Measurements from ENCODE around the gene CENPE.

GRCh38 chr4:103197765-103198110, 405 bp downstream of the CENPE start:
- TF ChIP-seq POLR2AphosphoS5 (IDR thresholded peaks at IDR 0.05; ENCODE audit: borderline replicate concordance, low read depth, low read length) (no peak), EZH2 (IDR thresholded peaks at IDR 0.05) (no peak), FOXP2 (optimal IDR thresholded peaks at IDR 0.05; ENCODE audit: control extremely low read depth, extremely low read length, insufficient read depth) (no peak)

Measured in SK-N-MC (cell line).